A172 (cell line): ENCODE data around the gene PLEKHA6. TPM values are rescaled to one million over a fixed set of nuclear protein-coding genes. Genes with fewer than 3 reads are reported as not detected.
A peak's percentile ranks its signal among the peaks of the same experiment; 100 is the strongest.

Experiments used
- DNase-seq: peaks from one replicate; pipeline ENCODE4 v3.0.0-alpha.2; 2015; ENCODE audit warnings: low spot score
- total RNA-seq: library from RNA; depleted of rRNA; stranded (reverse); fragments of >200 nt; shearing (Covaris generic); gene quantifications from 2 replicates; pipeline ENCODE4 v1.2.3, GENCODE V29; 2014; rRNA removed

PLEKHA6 gene
- total RNA-seq, result 0.02 and 0.17 TPM in 2 replicates

- peak; percentile 59 for DNase-seq
Measured at GRCh38 chr1:204359474-204360255, at the start of gene PLEKHA6. PLEKHA6 (minus strand) TSS chr1:204359929; CDS start chr1:204273727, 86,202 bp downstream.

GRCh38 chr1:204409123-204409522 lies 49.4 kb upstream of the PLEKHA6 start:
- no peak for DNase-seq

- no peak for DNase-seq
Measured at GRCh38 chr1:204408602-204409001, 48.9 kb upstream of the PLEKHA6 start.

- DNase-seq, result peak; percentile 66
Measured at GRCh38 chr1:204408074-204408507, 48.4 kb upstream of the PLEKHA6 start.

GRCh38 chr1:204407295-204407971 lies 47.7 kb upstream of the PLEKHA6 start:
- no peak for DNase-seq

GRCh38 chr1:204406621-204407020 lies 46.9 kb upstream of the PLEKHA6 start:
- no peak for DNase-seq

GRCh38 chr1:204405988-204406387 lies 46.3 kb upstream of the PLEKHA6 start:
- no peak for DNase-seq

- no peak for DNase-seq
Measured at GRCh38 chr1:204404629-204405028, 44.9 kb upstream of the PLEKHA6 start.

GRCh38 chr1:204402391-204402790 lies 42.7 kb upstream of the PLEKHA6 start:
- no peak for DNase-seq

GRCh38 chr1:204401730-204402129 lies 42.0 kb upstream of the PLEKHA6 start:
- DNase-seq, result no peak

GRCh38 chr1:204400882-204401510 lies 41.3 kb upstream of the PLEKHA6 start:
- no peak for DNase-seq

- peak; percentile 90 for DNase-seq
Measured at GRCh38 chr1:204398197-204399125, 38.7 kb upstream of the PLEKHA6 start.

- DNase-seq, result no peak
Measured at GRCh38 chr1:204396015-204396583, 36.4 kb upstream of the PLEKHA6 start.

GRCh38 chr1:204391629-204392028 lies 31.9 kb upstream of the PLEKHA6 start:
- DNase-seq, result no peak

GRCh38 chr1:204390751-204391466 lies 31.2 kb upstream of the PLEKHA6 start:
- DNase-seq, result no peak

- no peak for DNase-seq
Measured at GRCh38 chr1:204385727-204386126, 26.0 kb upstream of the PLEKHA6 start.

- peak; percentile 63 for DNase-seq
Measured at GRCh38 chr1:204384636-204385352, 25.1 kb upstream of the PLEKHA6 start.

GRCh38 chr1:204383163-204383904 lies 23.6 kb upstream of the PLEKHA6 start:
- no peak for DNase-seq

- no peak for DNase-seq
Measured at GRCh38 chr1:204382714-204383083, 23.0 kb upstream of the PLEKHA6 start.
